GM21737 (cell line): ENCODE measurements around the gene ZNF865.

Experiments
- ATAC-seq: cut with Tn5 transposase; IDR thresholded peaks from one replicate; pipeline ENCODE4 v1.9.1; 2021; ENCODE audit warnings: mild to moderate bottlenecking, moderate library complexity; ENCODE audit not compliant: unreplicated experiment

Gene ZNF865

GRCh38 chr19:55656552-55656951, 51.1 kb downstream of the ZNF865 start:
- no peak for ATAC-seq

GRCh38 chr19:55656988-55657747, 51.7 kb downstream of the ZNF865 start:
- ATAC-seq, result no peak

GRCh38 chr19:55658846-55659459, 53.5 kb downstream of the ZNF865 start:
- no peak for ATAC-seq

GRCh38 chr19:55659822-55660221, 54.4 kb downstream of the ZNF865 start:
- no peak for ATAC-seq

GRCh38 chr19:55660404-55660803, 55.0 kb downstream of the ZNF865 start:
- no peak for ATAC-seq

GRCh38 chr19:55660991-55661390, 55.5 kb downstream of the ZNF865 start:
- ATAC-seq, result no peak

- ATAC-seq, result no peak
Measured at GRCh38 chr19:55661826-55662225, 56.4 kb downstream of the ZNF865 start.

- ATAC-seq, result no peak
Measured at GRCh38 chr19:55663846-55664536, 58.5 kb downstream of the ZNF865 start.

- ATAC-seq, result no peak
Measured at GRCh38 chr19:55666343-55667005, 61.0 kb downstream of the ZNF865 start.
